HEK293 (cell line): ENCODE measurements around the gene CFAP99.
A peak's percentile ranks its signal among the peaks of the same experiment; 100 is the strongest.

ENCODE experiments used
- CTCF ChIA-PET: fragments of 350-600 bp; formaldehyde crosslinking; extraction: SDS; loops from one replicate; lab custom pipeline; 2021; ENCODE audit warnings: antibody characterized with exemption; lab: Yijun Ruan, JAX
- POLR2A ChIA-PET: fragments of 300-600 bp; formaldehyde crosslinking; extraction: SDS; loops from one replicate; lab custom pipeline; 2020; ENCODE audit warnings: antibody characterized with exemption, inconsistent platforms; lab: Yijun Ruan, JAX
- H3K27ac ChIP-seq: fragments of 200-500 bp; sonication (Bioruptor generic); 2 replicates; pipeline ENCODE4 v1.5.1; 2014; ENCODE audit warnings: low read depth, low read length, control low read depth, inconsistent platforms; ENCODE audit errors: extremely low read depth
- H3K36me3 ChIP-seq, 2 experiments: fragments of 200-500 bp in 1 of 2; sonication (Bioruptor generic) in 1 of 2; 1 replicate in 1 of 2; 2 replicates in 1 of 2; pipeline ENCODE4 v1.5.1; 2014 to 2017; ENCODE audit warnings: inconsistent platforms in 2 of 2, low read length in 2 of 2; ENCODE audit not compliant: control insufficient read depth in 2 of 2, insufficient read depth in 1 of 2
- H3K4me1 ChIP-seq: fragments of 200-500 bp; sonication (Bioruptor generic); 2 replicates; pipeline ENCODE4 v1.5.1; 2014; ENCODE audit warnings: mild to moderate bottlenecking, low read length, inconsistent platforms; ENCODE audit not compliant: control insufficient read depth, insufficient read depth
- H3K4me3 ChIP-seq: 2 replicates; pipeline ENCODE4 v1.5.1; 2011; ENCODE audit warnings: low read depth, mild to moderate bottlenecking, control low read depth, low read length, moderate library complexity
- H3K9me3 ChIP-seq: fragments of 200-500 bp; sonication (Bioruptor generic); 2 replicates; pipeline ENCODE4 v1.5.1; 2014; ENCODE audit warnings: low read depth, low read length, inconsistent platforms; ENCODE audit not compliant: control insufficient read depth, insufficient read depth
- GLI4 ChIP-seq: fragments of 450-650 bp; formaldehyde crosslinking; IDR thresholded peaks from 2 replicates; pipeline ENCODE4 v1.5.1; 2016; ENCODE audit warnings: missing biosample characterization, missing genetic modification characterization
- KLF7 ChIP-seq: fragments of 450-650 bp; formaldehyde crosslinking; IDR thresholded peaks from 2 replicates; pipeline ENCODE4 v1.5.1; 2016; ENCODE audit warnings: missing biosample characterization, missing genetic modification characterization, borderline replicate concordance
- SCRT1 ChIP-seq: fragments of 450-650 bp; formaldehyde crosslinking; IDR thresholded peaks from 2 replicates; pipeline ENCODE4 v1.5.1; 2016; ENCODE audit warnings: missing biosample characterization, missing genetic modification characterization, borderline replicate concordance
- ZFP37 ChIP-seq: fragments of 450-650 bp; formaldehyde crosslinking; IDR thresholded peaks from 2 replicates; pipeline ENCODE4 v1.5.1; 2016; ENCODE audit warnings: missing biosample characterization, missing genetic modification characterization
- ZIC2 ChIP-seq: fragments of 450-650 bp; formaldehyde crosslinking; IDR thresholded peaks from 2 replicates; pipeline ENCODE4 v1.5.1; 2016; ENCODE audit warnings: missing biosample characterization, missing genetic modification characterization
- ZNF121 ChIP-seq: fragments of 450-650 bp; formaldehyde crosslinking; IDR thresholded peaks from 2 replicates; pipeline ENCODE4 v1.5.1; 2016; ENCODE audit warnings: missing biosample characterization, missing genetic modification characterization
- ZNF223 ChIP-seq: fragments of 450-650 bp; formaldehyde crosslinking; IDR thresholded peaks from 2 replicates; pipeline ENCODE4 v1.5.1; 2016; ENCODE audit warnings: missing biosample characterization, missing genetic modification characterization
- ZNF23 ChIP-seq: fragments of 450-650 bp; formaldehyde crosslinking; IDR thresholded peaks from 2 replicates; pipeline ENCODE4 v1.5.1; 2016; ENCODE audit warnings: missing biosample characterization, missing genetic modification characterization, borderline replicate concordance
- ZNF248 ChIP-seq: fragments of 450-650 bp; formaldehyde crosslinking; IDR thresholded peaks from 2 replicates; pipeline ENCODE4 v1.5.1; 2017; ENCODE audit warnings: missing biosample characterization, missing genetic modification characterization
- ZNF37A ChIP-seq: fragments of 450-650 bp; IDR thresholded peaks from 2 replicates; pipeline ENCODE4 v1.5.1; 2018; ENCODE audit warnings: missing biosample characterization, missing genetic modification characterization
- ZNF571 ChIP-seq: fragments of 450-650 bp; formaldehyde crosslinking; IDR thresholded peaks from 2 replicates; pipeline ENCODE4 v1.5.0; 2017; ENCODE audit warnings: missing biosample characterization, missing genetic modification characterization
- ZNF626 ChIP-seq: fragments of 450-650 bp; sonication (Bioruptor Pico); formaldehyde crosslinking; IDR thresholded peaks from 2 replicates; pipeline ENCODE4 v1.5.1; 2018; ENCODE audit warnings: missing biosample characterization, missing genetic modification characterization, inconsistent platforms
- ZNF677 ChIP-seq: fragments of 450-650 bp; IDR thresholded peaks from 2 replicates; pipeline ENCODE4 v1.5.0; 2018; ENCODE audit warnings: missing biosample characterization, mild to moderate bottlenecking, missing genetic modification characterization, moderate library complexity
- ZNF792 ChIP-seq: fragments of 450-650 bp; formaldehyde crosslinking; IDR thresholded peaks from 2 replicates; pipeline ENCODE4 v1.5.1; 2016; ENCODE audit warnings: missing biosample characterization, missing genetic modification characterization
- TF ChIP-seq, protein P1 (sequence below): IDR thresholded peaks from 2 replicates; pipeline ENCODE4 v1.6.1; 2011; ENCODE audit warnings: mild to moderate bottlenecking, low read depth, low read length, borderline replicate concordance
- TF ChIP-seq, protein P2 (sequence below): fragments of 450-650 bp; formaldehyde crosslinking; IDR thresholded peaks from 2 replicates; pipeline ENCODE4 v1.5.1; 2017; ENCODE audit warnings: missing biosample characterization, missing genetic modification characterization
- TF ChIP-seq, protein P3 (sequence below): fragments of 450-650 bp; formaldehyde crosslinking; IDR thresholded peaks from 2 replicates; pipeline ENCODE4 v1.5.1; 2016; ENCODE audit warnings: missing biosample characterization, missing genetic modification characterization, borderline replicate concordance
- TF ChIP-seq, protein P4 (sequence below): fragments of 450-650 bp; formaldehyde crosslinking; IDR thresholded peaks from 2 replicates; pipeline ENCODE4 v1.5.1; 2016; ENCODE audit warnings: missing biosample characterization, missing genetic modification characterization
- TF ChIP-seq, protein P5 (sequence below): fragments of 450-650 bp; formaldehyde crosslinking; IDR thresholded peaks from 2 replicates; pipeline ENCODE4 v1.5.1; 2016; ENCODE audit warnings: missing biosample characterization, missing genetic modification characterization
- TF ChIP-seq, protein P6 (sequence below): fragments of 450-650 bp; formaldehyde crosslinking; IDR thresholded peaks from 2 replicates; pipeline ENCODE4 v1.5.1; 2016; ENCODE audit warnings: missing biosample characterization, missing genetic modification characterization

The CFAP99 gene

DNA sequence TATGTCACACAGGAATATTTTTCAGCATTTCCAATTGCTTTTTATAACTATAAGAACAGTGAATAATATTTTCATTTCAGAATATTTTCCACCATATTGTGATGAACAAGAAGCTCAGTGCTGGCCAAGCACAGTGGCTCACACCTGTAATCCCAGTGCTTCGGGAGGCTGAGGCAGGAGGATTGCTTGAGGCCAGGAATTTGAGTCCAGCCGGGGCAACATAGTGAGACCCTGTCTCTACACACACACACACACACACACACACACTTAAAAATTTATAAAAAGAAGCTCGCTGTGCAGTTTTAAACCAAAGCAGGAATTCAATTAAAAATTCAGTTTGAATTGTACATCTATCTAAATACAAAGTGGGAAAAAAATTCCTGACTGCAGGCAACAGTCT lies 3.5 kb upstream of the CFAP99 start:
- TF ChIP-seq, protein P1, sequence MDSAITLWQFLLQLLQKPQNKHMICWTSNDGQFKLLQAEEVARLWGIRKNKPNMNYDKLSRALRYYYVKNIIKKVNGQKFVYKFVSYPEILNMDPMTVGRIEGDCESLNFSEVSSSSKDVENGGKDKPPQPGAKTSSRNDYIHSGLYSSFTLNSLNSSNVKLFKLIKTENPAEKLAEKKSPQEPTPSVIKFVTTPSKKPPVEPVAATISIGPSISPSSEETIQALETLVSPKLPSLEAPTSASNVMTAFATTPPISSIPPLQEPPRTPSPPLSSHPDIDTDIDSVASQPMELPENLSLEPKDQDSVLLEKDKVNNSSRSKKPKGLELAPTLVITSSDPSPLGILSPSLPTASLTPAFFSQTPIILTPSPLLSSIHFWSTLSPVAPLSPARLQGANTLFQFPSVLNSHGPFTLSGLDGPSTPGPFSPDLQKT = no peak
- peak; percentile 86 for TF ChIP-seq ZNF121 (tag by site-specific recombination)
- TF ChIP-seq, protein P2, sequence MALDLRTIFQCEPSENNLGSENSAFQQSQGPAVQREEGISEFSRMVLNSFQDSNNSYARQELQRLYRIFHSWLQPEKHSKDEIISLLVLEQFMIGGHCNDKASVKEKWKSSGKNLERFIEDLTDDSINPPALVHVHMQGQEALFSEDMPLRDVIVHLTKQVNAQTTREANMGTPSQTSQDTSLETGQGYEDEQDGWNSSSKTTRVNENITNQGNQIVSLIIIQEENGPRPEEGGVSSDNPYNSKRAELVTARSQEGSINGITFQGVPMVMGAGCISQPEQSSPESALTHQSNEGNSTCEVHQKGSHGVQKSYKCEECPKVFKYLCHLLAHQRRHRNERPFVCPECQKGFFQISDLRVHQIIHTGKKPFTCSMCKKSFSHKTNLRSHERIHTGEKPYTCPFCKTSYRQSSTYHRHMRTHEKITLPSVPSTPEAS (tag by site-specific recombination) = peak; percentile 86
- TF ChIP-seq, all 188 proteins: peak for 2
- 0 out of 2 replicates have a peak, but pooled peaks cover 2% of the 10 kb centered on the region for H3K4me1 ChIP-seq
- H3K9me3 ChIP-seq = no peaks in the 10 kb centered on the region
- no peak overlapping the region for H3K4me3 ChIP-seq
- CTCF ChIA-PET = interaction anchor here (0.6 to 1.6 kb wide), 3 partner anchors 26 to 195 kb away, joined by 3 to 14 read pairs (median 4); no protein-coding TSS in a partner anchor
- no peaks in the 10 kb centered on the region for H3K36me3 ChIP-seq
- POLR2A ChIA-PET = no interaction called here
- no peak overlapping the region for H3K27ac ChIP-seq

DNA sequence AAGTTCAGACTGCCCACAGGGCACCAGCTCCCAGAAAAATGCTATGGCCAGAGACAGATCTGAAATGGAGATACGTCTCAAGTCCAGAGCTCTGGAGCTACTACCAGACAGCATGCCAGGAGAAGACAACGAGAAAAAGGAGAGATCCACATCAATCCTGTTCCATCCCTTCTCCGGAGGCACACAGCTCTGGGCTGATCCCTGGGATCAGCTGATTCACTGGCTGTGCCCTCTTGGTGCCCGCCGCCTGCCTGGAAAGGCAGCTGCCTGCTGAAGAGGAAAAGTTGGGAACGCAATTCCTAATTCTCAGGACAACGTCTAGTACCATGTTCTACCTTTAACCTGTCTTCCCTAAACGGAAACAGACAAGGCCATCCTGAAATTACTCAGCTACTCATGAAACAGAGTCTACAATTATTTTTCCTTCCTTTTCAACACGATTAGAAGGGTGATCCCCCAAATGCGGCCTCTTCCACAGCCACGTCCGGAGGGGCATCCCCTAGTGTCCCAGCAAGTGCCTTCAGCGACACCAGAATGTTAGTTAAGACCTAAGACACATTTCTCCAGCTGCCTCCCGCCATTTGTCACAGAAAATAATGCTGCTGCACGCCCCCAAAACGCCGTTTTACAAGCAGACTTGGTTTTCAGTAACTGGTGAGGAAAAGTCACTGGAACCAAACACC lies 2.7 kb upstream of the CFAP99 start:
- Histone ChIP-seq H3K4me3 (no peak overlapping the region), H3K27ac (no peak overlapping the region), H3K4me1 (0 out of 2 replicates have a peak, but pooled peaks cover 2% of the 10 kb centered on the region), H3K9me3 (no peaks in the 10 kb centered on the region), H3K36me3 (no peaks in the 10 kb centered on the region)
- ChIA-PET CTCF (interaction anchor here (0.6 to 1.6 kb wide), 3 partner anchors 26 to 196 kb away, joined by 3 to 14 read pairs (median 4); no protein-coding TSS in a partner anchor), POLR2A (no interaction called here)
- TF ChIP-seq, protein P3, sequence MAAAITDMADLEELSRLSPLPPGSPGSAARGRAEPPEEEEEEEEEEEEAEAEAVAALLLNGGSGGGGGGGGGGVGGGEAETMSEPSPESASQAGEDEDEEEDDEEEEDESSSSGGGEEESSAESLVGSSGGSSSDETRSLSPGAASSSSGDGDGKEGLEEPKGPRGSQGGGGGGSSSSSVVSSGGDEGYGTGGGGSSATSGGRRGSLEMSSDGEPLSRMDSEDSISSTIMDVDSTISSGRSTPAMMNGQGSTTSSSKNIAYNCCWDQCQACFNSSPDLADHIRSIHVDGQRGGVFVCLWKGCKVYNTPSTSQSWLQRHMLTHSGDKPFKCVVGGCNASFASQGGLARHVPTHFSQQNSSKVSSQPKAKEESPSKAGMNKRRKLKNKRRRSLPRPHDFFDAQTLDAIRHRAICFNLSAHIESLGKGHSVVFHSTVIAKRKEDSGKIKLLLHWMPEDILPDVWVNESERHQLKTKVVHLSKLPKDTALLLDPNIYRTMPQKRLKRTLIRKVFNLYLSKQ (tag by site-specific recombination) = no peak
- TF ChIP-seq, protein P4, sequence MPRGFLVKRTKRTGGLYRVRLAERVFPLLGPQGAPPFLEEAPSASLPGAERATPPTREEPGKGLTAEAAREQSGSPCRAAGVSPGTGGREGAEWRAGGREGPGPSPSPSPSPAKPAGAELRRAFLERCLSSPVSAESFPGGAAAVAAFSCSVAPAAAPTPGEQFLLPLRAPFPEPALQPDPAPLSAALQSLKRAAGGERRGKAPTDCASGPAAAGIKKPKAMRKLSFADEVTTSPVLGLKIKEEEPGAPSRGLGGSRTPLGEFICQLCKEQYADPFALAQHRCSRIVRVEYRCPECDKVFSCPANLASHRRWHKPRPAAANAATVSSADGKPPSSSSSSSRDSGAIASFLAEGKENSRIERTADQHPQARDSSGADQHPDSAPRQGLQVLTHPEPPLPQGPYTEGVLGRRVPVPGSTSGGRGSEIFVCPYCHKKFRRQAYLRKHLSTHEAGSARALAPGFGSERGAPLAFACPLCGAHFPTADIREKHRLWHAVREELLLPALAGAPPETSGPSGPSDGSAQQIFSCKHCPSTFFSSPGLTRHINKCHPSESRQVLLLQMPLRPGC (tag by site-specific recombination) = no peak
- TF ChIP-seq, protein P5, sequence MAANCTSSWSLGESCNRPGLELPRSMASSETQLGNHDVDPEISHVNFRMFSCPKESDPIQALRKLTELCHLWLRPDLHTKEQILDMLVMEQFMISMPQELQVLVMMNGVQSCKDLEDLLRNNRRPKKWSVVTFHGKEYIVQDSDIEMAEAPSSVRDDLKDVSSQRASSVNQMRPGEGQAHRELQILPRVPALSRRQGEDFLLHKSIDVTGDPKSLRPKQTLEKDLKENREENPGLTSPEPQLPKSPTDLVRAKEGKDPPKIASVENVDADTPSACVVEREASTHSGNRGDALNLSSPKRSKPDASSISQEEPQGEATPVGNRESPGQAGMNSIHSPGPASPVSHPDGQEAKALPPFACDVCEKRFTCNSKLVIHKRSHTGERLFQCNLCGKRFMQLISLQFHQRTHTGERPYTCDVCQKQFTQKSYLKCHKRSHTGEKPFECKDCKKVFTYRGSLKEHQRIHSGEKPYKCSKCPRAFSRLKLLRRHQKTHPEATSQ (tag by site-specific recombination) = no peak
- TF ChIP-seq ZIC2 (tag by site-specific recombination) (no peak), ZNF23 (tag by site-specific recombination) (no peak), ZNF677 (tag by site-specific recombination) (no peak), ZNF248 (tag by site-specific recombination) (no peak), ZNF626 (tag by site-specific recombination) (no peak), ZNF37A (tag by site-specific recombination) (no peak), KLF7 (tag by site-specific recombination) (no peak), SCRT1 (tag by site-specific recombination) (no peak), ZNF792 (tag by site-specific recombination) (no peak), ZNF223 (tag by site-specific recombination) (no peak), ZFP37 (tag by site-specific recombination) (no peak), ZNF571 (tag by site-specific recombination) (no peak), GLI4 (tag by site-specific recombination) (no peak)
- TF ChIP-seq, protein P6, sequence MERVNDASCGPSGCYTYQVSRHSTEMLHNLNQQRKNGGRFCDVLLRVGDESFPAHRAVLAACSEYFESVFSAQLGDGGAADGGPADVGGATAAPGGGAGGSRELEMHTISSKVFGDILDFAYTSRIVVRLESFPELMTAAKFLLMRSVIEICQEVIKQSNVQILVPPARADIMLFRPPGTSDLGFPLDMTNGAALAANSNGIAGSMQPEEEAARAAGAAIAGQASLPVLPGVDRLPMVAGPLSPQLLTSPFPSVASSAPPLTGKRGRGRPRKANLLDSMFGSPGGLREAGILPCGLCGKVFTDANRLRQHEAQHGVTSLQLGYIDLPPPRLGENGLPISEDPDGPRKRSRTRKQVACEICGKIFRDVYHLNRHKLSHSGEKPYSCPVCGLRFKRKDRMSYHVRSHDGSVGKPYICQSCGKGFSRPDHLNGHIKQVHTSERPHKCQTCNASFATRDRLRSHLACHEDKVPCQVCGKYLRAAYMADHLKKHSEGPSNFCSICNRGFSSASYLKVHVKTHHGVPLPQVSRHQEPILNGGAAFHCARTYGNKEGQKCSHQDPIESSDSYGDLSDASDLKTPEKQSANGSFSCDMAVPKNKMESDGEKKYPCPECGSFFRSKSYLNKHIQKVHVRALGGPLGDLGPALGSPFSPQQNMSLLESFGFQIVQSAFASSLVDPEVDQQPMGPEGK (tag by site-specific recombination) = no peak
